GM21367 (cell line): Measurements from ENCODE around the gene CTF1.
"Not testable (repeated sequence)": the region's sequence is repeated elsewhere in the genome, so short reads cannot be mapped to it uniquely, and the experiment has no call there.

Experiments used
- ATAC-seq: cut with Tn5 transposase; IDR thresholded peaks from one replicate; pipeline ENCODE4 v1.9.1; 2021; ENCODE audit not compliant: unreplicated experiment

The CTF1 gene

DNA sequence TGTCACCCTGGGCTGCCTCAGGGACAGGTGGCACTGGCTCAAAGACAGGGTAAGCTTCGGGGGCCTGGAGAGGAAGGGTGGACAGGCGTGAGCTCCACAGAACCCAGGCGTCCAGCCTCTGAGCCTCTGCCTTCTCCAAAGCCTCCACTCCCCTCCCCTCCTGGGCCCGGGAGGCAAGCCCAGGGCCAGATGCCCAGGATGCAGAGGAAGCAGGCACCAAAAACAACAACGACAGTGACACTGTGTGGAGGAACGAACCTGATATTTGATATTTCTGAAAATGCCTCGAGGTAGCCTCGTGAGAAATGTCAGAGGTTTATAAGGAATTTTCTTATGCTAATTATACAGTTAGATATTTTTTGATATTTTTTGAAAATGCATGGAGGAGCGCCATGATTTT is 8.5 kb upstream of the CTF1 start:
- ATAC-seq: no peak

DNA sequence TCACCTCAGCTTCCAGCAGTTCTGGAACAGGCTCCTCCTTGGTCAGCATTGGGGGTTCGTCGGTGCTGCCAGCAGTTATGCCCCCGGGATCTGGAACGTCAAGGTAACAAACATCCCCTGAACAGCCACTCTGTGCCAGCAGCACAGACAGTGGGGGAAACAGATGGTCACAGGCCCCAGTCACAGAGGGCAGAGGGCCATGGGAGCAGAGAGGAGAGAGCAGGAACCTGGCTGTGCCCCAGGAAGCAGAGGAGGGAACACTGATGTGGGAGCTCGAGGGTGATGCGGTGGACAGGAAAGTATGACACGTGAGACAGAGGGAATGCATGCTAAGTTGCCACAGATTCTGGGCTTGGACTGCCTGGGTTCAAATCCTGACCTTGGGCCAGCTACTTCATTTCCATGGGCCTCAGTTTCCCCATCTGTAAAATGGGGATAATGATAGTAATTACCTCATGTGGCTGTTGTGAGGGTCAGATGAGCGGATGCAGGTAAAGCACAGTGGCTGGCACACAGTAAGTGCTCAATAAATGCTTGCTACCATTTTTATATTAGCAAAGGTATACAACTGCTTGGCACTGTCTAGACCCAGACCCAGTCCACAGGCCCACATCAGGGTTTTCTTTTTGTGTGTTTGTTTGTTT is 7.4 kb upstream of the CTF1 start:
- ATAC-seq: no peak

DNA sequence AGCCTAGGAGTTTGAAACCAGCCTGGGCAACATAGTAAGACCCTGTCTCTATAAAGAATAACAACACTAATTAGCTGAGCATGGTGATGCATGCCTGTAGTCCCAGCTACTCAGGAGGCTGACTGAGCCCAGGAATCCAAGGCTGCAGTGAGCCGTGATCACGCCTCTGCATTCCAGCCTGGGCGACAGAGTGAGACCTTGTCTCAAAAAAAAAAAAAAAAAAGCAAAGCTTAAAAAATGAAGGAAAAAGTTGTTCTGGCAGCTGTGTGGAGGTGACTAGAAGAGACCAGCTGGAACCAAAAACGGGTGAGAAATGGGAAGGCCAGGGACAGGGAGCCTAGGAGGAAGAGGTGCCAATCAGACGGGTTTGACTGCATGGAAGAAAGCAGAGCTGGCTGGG is 6.7 kb upstream of the CTF1 start:
- ATAC-seq: no peak

DNA sequence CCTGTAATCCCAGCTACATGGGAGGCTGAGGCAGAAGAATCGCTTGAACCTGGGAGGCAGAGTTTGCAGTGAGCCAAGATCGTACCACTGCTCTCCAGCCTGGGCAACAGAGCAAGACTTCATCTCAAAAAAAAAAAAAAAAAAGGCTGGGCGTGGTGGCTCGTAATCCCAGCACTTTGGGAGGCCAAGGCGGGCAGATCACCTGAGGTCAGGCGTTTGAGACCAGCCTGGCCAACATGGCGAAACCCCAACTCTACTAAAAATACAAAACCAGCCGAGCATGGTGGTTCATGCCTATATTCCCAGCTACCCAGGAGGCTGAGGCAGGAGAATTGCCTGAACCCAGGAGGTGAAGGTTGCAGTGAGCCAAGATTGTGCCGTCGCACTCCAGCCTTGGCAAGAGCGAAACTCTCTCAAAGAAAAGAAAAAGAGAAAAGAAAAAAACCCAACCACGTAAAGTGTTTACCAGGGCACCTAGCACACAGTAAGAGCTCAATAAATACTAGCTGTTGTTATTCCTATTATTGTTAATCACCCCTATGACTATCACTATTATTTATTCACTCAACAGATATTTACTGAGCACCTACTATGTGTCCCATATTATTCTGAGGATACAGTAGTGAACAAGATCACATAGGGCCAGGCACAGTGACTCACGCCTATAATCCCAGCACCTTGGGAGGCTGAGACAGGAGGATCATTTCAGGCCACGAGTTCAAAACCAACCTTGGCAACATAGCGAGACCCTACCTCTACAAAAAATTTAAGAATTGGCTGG is 5.2 kb upstream of the CTF1 start:
- not testable (repeated sequence) for ATAC-seq

DNA sequence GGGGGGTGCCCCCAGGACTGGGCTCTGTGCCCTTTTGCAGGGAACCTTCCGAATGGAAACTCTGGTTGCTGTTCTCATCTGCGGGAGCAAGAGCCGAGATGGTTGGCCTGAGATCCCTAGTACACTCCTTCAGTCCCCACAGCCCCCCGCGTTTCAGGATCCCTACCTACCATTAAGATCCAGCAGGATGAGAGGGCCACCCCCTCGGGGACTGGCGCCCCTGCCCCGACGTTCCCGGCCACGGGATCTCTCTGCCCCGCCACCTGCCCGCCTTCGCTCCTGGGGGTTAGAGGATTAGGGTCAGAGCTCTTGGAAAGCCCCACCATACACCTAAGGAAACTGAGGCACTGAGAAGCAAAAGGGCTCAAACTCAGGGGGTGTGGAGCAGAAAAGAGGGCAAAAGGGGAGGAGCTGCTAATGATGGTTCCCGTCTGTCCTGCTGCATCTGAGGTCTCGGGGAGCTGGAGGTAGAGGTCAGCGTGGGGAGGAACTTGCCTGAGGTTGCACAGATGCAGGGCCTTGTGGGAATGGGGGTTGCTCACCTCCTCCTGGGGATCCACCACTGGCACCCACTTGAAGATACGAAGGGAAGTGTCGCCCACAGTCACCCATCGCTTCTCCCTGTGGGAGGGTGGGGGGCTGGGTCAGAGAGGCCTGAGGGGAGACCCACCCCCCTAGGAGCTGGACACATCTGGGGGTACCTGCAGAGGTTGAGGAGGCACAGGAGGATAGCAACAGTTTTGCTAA is 3.6 kb upstream of the CTF1 start:
- no peak for ATAC-seq

DNA sequence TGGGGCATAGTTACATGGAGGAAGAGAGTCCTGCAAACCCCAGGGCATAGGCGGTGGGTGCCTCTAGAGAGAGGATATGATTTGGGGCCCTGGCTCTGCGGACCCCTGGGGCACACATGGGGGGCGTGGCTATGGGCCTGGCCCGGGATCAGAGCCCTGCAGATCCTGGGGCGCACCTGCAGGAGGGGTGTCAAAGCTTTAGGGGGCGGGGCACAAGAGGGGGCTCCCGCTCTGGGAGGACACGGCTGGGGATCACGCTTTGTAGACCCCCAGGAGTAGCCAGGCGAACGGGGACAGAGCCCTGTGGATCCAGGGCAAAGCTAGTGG is 3.0 kb upstream of the CTF1 start:
- no peak for ATAC-seq

DNA sequence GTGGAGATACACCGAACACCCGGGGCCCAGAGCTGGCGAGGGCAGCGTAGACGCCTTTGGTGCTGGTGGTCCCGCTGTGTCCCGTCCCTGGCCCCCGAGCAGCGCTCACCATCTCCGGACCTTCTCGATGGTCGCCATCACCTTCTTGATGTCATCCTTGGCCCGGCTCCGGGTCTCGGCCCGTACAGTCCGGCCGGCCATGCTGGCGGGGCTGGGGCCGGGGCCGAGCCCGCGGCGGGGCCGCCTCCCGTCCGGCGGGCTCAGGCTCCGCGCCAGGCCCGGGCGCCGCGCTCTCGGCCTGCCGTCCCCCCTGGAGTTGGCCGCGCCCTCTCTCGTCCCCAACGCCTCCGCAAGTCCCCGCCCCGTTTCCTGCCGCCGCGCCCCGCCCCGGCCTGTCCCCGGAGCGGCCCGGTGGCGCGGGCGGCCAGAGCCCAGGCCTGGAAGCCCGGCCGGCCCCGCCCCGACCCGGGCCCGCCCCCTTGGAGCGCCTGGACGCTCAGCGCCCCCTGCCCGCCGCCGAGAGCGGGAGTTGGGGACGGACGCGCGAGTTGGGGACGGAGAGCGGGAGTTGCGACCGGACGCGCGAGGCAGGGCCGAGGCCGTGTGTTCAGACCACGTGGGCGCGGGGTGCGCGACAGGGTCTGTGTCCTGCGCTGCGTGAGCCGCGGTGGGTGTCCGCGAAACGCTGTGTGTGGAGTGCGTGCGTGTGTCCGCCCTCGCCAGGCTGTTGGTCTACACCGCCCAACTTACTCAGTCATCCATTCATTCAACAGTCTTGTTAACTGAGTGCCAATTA is 2.5 kb upstream of the CTF1 start, which contains the start of gene BCL7C:
TSS of gene BCL7C (minus strand) at position 334 of the 796 bp plus-strand sequence. CDS start at position 201, 133 bp downstream.
- peak; percentile 62 for ATAC-seq

DNA sequence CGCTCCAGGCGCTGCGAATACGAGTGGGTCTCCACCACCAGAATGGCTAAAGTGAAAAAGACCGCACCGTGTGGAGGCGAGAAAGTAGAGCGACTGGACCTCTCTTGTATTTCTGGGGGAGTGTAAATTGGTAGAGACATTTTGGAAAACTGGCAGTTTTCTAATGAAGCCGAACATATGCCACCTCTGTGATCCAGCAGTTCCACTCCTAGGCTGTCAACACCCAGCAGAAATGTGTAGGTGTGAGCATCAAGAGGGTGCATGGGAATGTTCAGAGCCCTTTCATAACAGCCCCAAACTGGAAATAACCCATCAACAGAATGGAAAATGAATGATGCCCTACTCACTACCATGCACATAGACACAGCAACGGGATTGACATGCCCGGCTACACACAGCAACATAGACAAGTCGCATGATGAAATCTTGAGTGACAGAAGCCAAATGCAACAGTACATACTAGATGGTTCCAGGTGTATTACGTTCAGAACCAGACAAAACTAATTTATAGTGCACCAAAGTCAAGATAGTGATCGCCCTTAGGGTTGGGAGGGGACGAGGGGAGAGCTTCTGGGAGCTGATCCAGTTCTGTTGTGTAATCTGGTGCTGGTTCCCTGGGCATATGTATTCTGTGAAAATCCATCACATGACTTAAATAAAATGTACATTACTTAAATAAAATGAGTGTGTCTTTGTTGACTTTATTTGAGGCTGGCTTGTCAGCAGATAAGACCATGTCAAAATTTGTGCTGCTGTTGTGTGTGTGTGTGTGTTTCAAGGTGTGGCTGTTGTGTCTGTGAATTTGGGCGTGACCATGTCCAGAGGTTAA is 1.7 kb upstream of the CTF1 start:
- ATAC-seq: no peak

DNA sequence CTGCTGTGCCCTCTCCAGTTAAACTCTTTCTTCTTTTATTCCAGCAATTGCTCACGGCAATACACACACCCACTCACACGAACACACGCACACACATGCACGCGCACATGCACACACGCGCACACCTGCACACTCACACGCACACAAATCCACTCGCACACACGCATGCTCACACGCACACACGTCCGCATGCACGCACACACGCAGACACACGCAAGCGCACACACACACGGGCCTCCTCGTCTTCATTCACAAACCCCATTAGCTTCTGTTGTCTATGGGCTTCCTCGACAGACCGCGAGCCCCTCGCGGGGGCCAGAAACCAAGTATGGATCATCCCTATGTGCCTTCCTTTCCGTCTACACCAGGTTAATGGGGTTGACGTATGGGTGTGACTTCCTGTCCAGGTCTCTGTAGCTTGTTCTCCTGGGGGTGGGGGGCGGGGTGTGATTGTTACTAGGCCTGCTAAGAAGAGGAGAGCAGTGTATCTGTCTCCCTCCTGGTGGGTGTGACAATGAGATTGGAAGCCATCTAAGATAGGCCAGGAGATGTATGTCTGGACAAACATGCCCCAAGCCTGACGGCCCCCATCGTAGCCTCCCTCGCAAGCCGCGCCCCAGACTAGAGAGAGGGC is 670 bp upstream of the CTF1 start:
- no peak for ATAC-seq

DNA sequence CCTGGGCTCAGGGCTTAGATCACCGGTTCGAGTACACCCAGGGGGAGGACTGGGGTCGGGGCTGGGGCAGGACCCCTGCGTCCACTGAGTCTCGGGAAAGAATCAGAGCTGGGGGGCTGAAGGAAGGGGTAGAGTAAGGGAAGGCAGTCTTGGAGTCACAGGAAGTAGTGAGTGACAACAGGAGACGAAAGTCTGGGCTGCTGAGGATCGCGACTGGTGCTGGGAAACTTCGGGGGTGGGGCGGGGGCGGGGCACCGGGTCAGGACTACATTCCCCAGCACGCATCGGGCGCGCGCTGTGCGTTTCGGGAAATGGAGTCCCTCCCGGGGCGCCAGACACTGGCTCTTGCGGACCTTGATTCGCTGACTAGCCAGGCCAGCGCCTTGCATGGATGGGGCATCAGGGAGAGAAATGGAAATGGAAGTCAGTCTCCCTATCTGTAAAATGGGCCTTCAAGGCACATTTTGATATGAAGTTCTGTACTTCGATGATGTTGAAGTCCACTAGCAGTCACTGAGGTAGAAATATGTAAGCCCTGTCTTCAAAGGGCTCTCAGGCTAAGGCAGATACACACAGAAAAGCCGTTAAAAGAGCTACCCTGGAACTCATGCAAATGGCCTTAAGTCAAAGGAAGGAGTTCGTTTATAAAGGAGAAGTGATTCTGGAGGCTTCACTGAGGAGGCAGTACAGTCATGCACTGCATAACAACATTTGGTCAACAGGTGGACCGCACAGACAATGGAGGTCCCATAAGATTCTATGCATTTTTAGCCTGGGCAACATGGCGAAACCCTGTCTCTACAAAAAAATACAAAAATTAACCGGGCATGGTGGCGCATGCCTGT is 697 bp downstream of the CTF1 start:
- no peak for ATAC-seq

DNA sequence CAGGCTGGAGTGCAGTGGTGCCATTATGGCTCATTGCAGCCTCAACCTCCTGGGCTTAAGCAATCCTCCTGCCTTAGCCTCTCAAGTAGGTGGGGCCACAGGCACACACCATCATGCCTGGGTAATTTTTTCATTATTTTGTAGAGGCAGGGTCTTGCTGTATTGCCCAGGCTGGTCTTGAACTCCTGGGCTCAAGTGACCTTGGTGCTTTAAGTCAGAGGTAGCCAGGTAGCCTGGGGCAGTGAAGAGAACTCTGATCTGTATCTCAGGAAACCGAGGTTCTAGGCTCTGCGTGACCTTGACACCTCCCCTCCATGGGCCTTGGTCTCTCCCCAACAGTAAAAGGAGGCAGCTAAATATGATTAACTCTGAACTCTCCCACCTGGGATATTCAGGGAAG is 3.4 kb downstream of the CTF1 start:
- ATAC-seq: no peak

DNA sequence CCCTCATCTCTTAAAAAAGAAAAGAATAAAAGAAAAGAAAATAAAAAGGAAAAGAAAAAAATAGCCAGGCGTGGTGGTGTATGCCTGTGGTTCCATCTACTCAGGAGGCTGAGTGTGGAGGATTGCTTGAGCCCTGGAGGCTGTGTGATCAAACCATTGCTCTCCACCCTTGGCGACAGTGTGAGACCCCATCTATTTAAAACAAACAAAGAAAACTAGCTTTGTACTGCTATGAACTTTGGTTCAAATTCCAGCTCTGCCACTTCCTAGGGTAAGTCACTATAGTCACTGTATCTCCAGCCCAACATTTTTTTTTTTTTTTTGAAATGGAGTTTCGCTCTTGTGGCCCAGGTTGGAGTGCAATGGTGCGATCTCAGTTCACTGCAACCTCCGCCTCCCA is 4.2 kb downstream of the CTF1 start:
- no peak for ATAC-seq

DNA sequence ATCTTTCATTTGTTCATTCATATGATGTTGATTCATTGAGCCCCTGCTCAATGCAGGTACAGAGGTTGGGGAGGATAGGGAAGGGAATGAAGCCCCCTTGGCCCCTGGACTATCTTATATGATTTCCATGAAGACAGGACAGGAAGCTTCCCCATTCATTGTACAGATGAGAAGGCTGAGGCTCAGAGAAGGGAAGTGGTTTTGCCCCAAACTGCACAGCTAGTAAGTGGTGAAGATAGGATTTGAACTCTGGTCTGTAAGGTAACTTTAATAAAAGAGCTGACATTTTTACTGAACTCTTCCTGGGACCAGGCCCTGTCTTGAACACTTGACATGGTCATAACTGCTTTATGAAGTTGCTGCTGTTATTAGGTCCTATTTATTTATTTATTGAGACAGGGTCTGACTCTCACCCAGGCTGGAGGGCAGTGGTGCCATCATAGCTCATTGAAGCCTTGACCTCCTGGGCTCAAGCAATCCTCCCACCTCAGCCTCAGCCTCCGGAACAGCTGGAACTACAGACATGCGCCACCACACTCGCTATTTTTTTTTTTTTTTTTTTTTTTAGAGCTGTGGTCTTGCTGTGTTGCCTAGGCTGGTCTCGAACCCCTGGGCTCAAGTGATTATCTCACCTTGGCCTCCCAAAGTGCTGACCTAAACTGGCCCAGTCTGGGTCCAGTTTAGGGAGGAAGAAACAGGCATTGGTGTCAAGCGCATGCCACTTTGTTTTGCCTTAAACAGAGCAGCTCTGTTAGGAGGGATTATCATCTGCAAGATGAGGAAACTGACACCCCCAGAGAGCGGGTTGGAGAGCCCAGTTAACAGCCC is 5.0 kb downstream of the CTF1 start:
- no peak for ATAC-seq

DNA sequence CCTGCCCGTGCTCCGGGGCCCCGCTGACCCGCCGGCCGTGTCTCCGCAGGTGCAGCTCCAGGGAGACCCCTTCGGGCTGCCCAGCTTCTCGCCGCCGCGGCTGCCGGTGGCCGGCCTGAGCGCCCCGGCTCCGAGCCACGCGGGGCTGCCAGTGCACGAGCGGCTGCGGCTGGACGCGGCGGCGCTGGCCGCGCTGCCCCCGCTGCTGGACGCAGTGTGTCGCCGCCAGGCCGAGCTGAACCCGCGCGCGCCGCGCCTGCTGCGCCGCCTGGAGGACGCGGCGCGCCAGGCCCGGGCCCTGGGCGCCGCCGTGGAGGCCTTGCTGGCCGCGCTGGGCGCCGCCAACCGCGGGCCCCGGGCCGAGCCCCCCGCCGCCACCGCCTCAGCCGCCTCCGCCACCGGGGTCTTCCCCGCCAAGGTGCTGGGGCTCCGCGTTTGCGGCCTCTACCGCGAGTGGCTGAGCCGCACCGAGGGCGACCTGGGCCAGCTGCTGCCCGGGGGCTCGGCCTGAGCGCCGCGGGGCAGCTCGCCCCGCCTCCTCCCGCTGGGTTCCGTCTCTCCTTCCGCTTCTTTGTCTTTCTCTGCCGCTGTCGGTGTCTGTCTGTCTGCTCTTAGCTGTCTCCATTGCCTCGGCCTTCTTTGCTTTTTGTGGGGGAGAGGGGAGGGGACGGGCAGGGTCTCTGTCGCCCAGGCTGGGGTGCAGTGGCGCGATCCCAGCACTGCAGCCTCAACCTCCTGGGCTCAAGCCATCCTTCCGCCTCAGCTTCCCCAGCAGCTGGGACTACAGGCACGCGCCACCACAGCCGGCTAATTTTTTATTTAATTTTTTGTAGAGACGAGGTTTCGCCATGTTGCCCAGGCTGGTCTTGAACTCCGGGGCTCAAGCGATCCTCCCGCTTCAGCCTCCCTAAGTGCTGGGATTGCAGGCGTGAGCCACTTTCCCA is 5.9 kb downstream of the CTF1 start:
- no peak for ATAC-seq

DNA sequence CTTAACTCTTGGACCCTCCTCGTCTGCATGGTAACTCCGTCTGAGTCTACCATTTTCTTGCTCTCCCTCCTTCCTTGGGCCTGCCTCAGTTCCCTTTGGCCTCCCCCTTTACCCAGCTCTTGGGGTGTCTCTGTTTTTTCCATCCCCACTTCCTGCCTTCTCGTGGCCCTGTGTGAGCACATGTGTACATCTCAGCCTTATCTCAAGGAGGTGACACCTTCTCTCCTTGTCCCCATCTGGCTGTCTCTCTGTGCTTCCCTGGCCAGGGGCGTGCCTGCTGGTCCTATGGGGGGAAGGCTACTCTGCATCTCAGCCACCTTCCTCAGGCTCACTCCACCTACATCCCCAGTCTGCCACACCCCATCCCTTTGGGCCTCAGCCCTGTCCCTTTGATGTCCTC is 6.6 kb downstream of the CTF1 start:
- ATAC-seq: no peak

DNA sequence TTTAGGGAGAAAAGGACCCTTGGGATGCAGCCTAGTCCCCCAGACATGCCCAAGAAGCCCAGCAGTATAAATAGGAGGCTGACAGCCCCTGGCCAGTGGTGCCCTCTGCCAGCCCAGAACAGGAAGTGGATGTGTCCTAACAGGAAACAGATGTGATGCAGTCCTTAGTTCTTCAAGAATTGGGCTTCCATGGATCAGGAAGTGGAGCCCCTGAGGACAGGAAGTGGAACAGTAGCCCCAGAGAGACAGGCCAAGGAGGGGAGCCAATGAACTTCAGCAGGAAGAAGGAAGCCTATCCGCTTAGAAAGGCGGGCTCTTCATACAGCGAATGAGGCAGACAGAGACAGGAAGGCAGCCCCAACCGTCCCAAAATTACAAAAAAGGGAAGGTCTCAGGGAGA is 7.2 kb downstream of the CTF1 start:
- ATAC-seq: no peak

DNA sequence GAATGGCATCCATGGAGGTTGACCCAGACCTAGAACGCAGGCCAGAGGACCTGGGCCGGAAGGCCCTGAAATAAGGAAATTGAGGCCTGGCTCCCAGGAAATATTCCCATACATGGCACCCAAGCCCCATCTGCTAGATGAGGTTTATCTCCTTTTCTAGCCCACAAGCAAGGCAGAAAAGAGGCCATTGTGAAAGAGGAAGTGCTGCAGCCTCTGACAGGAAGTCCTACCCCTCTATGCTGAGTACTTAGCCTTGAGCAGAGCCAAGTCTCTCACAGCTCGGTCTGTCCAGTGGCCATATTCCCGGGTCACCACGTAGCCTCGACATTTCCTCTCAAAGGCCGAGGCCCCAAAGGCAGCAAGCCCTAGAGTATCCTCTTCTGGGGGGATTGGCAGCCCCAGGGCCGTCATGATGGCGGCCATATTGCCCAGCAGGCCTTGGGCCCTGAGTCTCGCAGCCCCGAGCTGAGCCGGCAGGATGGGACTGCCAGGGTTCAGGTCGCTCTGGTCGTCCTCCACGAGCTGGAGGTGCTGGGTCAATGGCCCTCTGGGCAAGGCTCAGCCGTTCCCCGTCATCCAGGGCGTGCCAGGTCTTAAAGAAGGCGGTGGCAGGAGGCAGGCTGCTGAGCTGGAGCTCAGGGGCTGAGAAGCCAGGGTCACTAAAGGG is 7.8 kb downstream of the CTF1 start:
- ATAC-seq: no peak
